Panc1 (cell line): Measurements from ENCODE around the gene SND1. TPM values are rescaled to one million over a fixed set of nuclear protein-coding genes. Genes with fewer than 3 reads are reported as not detected.

Source experiments
- ATAC-seq: fragments of 200-7000 bp; cut with Tn5 transposase; 2 replicates; pipeline ENCODE4 v1.9.1; 2020; ENCODE audit warnings: mild to moderate bottlenecking, moderate library complexity
- BruUV-seq: library from RNA; stranded (reverse); fragments of 400-500 nt; replicated peaks from 2 replicates; lab custom pipeline; 2021; lab: Mats Ljungman, UMichigan
- CTCF ChIA-PET: fragments of 300-600 bp; sonication (Branson Sonifier 250); formaldehyde crosslinking; loops from one replicate; lab custom pipeline; 2022; ENCODE audit warnings: antibody characterized with exemption; lab: Charles Lee
- POLR2A ChIA-PET: fragments of 300-600 bp; sonication (Branson Sonifier 250); formaldehyde crosslinking; loops from one replicate; lab custom pipeline; 2022; ENCODE audit warnings: antibody characterized with exemption; lab: Charles Lee
- DNase-seq: peaks from one replicate; pipeline ENCODE4 v3.0.0-alpha.2; 2010; ENCODE audit warnings: low read depth, low spot score
- H3K27ac ChIP-seq: 2 replicates; pipeline ENCODE4 v1.5.1; 2011; ENCODE audit warnings: mild to moderate bottlenecking, low read length, inconsistent platforms
- H3K27me3 ChIP-seq: fragments of 200-500 bp; sonication (Bioruptor generic); 2 replicates; pipeline ENCODE4 v1.6.0; 2014; ENCODE audit warnings: low read length, inconsistent platforms; ENCODE audit not compliant: control insufficient read depth, insufficient read depth
- H3K36me3 ChIP-seq: fragments of 200-500 bp; sonication (Bioruptor generic); 2 replicates; pipeline ENCODE4 v1.5.1; 2014; ENCODE audit warnings: inconsistent platforms, mild to moderate bottlenecking, low read length, moderate library complexity; ENCODE audit not compliant: control insufficient read depth, insufficient read depth
- H3K4me1 ChIP-seq: 2 replicates; pipeline ENCODE4 v1.5.1; 2011; ENCODE audit warnings: inconsistent platforms, mild to moderate bottlenecking, low read length, moderate library complexity; ENCODE audit not compliant: control insufficient read depth, insufficient read depth
- H3K4me3 ChIP-seq, 2 experiments: 2 replicates each; pipeline ENCODE4 v1.5.1; 2011 to 2012; ENCODE audit warnings: low read depth in 2 of 2, low read length in 2 of 2, mild to moderate bottlenecking in 2 of 2, inconsistent platforms in 1 of 2, moderate library complexity in 1 of 2
- H3K9me3 ChIP-seq: fragments of 200-500 bp; sonication (Bioruptor generic); 2 replicates; pipeline ENCODE4 v1.5.1; 2014; ENCODE audit warnings: low read depth, mild to moderate bottlenecking, inconsistent platforms, low read length, moderate library complexity; ENCODE audit not compliant: control insufficient read depth, insufficient read depth
- POLR2AphosphoS5 ChIP-seq: IDR thresholded peaks from 2 replicates; pipeline ENCODE4 v1.6.1; 2012; ENCODE audit warnings: mild to moderate bottlenecking, low read depth, low read length, moderate library complexity
- REST ChIP-seq, 2 experiments: IDR thresholded peaks; 2 replicates each; pipeline ENCODE4 v1.6.1; 2011 to 2012; ENCODE audit warnings: low read depth in 2 of 2, control low read depth in 1 of 2, low read length in 1 of 2, mild to moderate bottlenecking in 1 of 2, moderate library complexity in 1 of 2; ENCODE audit not compliant: insufficient read depth in 1 of 2
- SIN3A ChIP-seq: IDR thresholded peaks from 2 replicates; pipeline ENCODE4 v1.6.1; 2012; ENCODE audit warnings: low read depth, mild to moderate bottlenecking, low read length, moderate library complexity, borderline replicate concordance; ENCODE audit not compliant: insufficient read depth
- TCF7L2 ChIP-seq: IDR thresholded peaks from 2 replicates; pipeline ENCODE4 v1.6.1; 2011; ENCODE audit warnings: mild to moderate bottlenecking, low read depth, low read length, inconsistent platforms
- in situ Hi-C: cut with HindIII; loops from 2 replicates; pipeline ENCODE4 v1.10.0; 2016; ENCODE audit warnings: low sequenced_read_pairs, low pct_unique_long_range_greater_than_20kb
- intact Hi-C: fragments of 100-400 bp; cut with micrococcal nuclease; formaldehyde crosslinking; loops from one replicate; pipeline ENCODE4 v1.10.0; 2022; ENCODE audit not compliant: unreplicated experiment
- total RNA-seq: library from RNA; stranded (reverse); gene quantifications from one replicate; pipeline ENCODE4 v1.2.1, GENCODE V29; 2021; ENCODE audit not compliant: unreplicated experiment
- TF ChIP-seq, protein P1 (sequence below): fragments of 450-650 bp; IDR thresholded peaks from 2 replicates; pipeline ENCODE4 v1.5.1; 2017; ENCODE audit warnings: mild to moderate bottlenecking

SND1 gene
- total RNA-seq, 1 experiment from 2014 or later, result 176 TPM

DNA sequence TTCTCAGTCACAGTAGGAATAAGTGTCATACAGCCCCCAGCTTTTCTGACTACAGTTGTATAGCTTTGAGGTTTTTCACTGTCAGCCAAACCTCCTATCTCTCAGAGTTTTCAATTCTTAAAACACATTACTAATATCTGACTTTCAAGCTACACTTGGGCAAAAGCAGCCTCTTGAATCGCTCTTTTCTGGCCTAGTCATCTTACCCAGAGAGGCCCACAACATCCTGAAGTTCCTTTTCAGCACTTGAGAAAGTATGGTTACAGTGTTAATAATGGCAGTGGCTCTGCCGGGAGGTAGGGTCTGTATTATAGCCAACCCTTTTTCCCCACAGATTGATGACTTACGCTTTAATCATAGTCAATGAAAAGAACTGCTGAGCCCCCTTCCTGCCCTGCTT, 198.2 kb downstream of the SND1 start:
- Histone ChIP-seq H3K36me3 (peaks cover 2% of the 10 kb centered on the region), H3K27ac (no peak overlapping the region), H3K4me3 (no peak overlapping the region), H3K9me3 (no peaks in the 10 kb centered on the region), H3K4me1 (no peaks in the 10 kb centered on the region), H3K27me3 (no peaks in the 10 kb centered on the region)
- no peak for TF ChIP-seq REST (IDR thresholded peaks at IDR 0.05; ENCODE audit: insufficient read depth in 1 of 2, low read depth in 2 of 2, low read length in 1 of 2)
- no peak for TF ChIP-seq POLR2AphosphoS5
- TF ChIP-seq SIN3A, result no peak
- ChIA-PET POLR2A (no interaction called here), CTCF (no interaction called here)
- no peak for ATAC-seq
- intact Hi-C loops (no loop called here), in situ Hi-C loops (no loop called here)
- BruUV-seq, result no TSS peak
- DNase-seq, result no peak

GRCh38 chr7:127854383-127854782, 202.4 kb downstream of the SND1 start:
- DNase-seq (no peak), ATAC-seq (no peak)
- Histone ChIP-seq H3K36me3 (no peaks in the 10 kb centered on the region; the same call in 1 of the 2 replicates), H3K4me3 (no peak overlapping the region), H3K27me3 (no peaks in the 10 kb centered on the region), H3K4me1 (no peaks in the 10 kb centered on the region), H3K9me3 (no peaks in the 10 kb centered on the region), H3K27ac (no peak overlapping the region)
- CTCF ChIA-PET, result interaction anchor here (1.1 kb wide), 1 partner anchor 64 kb away, joined by 3 read pairs; no protein-coding TSS in a partner anchor
- POLR2A ChIA-PET, result interaction anchor here (0.6 kb wide), 1 partner anchor 264 kb away, joined by 3 read pairs; no protein-coding TSS in a partner anchor
- TF ChIP-seq POLR2AphosphoS5 (no peak), REST (IDR thresholded peaks at IDR 0.05; ENCODE audit: insufficient read depth in 1 of 2, low read depth in 2 of 2, low read length in 1 of 2) (no peak), SIN3A (no peak), TCF7L2 (no peak)
- TF ChIP-seq, protein P1, sequence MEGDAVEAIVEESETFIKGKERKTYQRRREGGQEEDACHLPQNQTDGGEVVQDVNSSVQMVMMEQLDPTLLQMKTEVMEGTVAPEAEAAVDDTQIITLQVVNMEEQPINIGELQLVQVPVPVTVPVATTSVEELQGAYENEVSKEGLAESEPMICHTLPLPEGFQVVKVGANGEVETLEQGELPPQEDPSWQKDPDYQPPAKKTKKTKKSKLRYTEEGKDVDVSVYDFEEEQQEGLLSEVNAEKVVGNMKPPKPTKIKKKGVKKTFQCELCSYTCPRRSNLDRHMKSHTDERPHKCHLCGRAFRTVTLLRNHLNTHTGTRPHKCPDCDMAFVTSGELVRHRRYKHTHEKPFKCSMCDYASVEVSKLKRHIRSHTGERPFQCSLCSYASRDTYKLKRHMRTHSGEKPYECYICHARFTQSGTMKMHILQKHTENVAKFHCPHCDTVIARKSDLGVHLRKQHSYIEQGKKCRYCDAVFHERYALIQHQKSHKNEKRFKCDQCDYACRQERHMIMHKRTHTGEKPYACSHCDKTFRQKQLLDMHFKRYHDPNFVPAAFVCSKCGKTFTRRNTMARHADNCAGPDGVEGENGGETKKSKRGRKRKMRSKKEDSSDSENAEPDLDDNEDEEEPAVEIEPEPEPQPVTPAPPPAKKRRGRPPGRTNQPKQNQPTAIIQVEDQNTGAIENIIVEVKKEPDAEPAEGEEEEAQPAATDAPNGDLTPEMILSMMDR, result no peak
- intact Hi-C loops (no loop called here), in situ Hi-C loops (no loop called here)
- no TSS peak for BruUV-seq
